Liver (tissue), 9 donors: Measurements from ENCODE around the gene ZNF335. TPM values are rescaled to one million over a fixed set of nuclear protein-coding genes. Genes with fewer than 3 reads are reported as not detected.

ENCODE experiments used
- DNase-seq: peaks from one replicate; pipeline ENCODE4 v3.0.0-alpha.2; 2017; ENCODE audit warnings: low spot score
- H3K27ac ChIP-seq, 2 donors: one replicate each; pipeline ENCODE4 v1.7.0; 2013; ENCODE audit warnings: inconsistent platforms in 2 of 2, low read length in 2 of 2, control low read depth in 1 of 2, low read depth in 1 of 2, mild to moderate bottlenecking in 1 of 2
- H3K27me3 ChIP-seq, 4 donors: one replicate each; pipeline versions ENCODE4 v1.6.1 to v1.7.0; 2013; ENCODE audit warnings: low read length in 3 of 4, inconsistent platforms in 1 of 4, mild to moderate bottlenecking in 1 of 4, moderate library complexity in 1 of 4; ENCODE audit not compliant: control insufficient read depth in 4 of 4, insufficient read depth in 4 of 4
- H3K36me3 ChIP-seq, 4 donors: one replicate each; pipeline versions ENCODE4 v1.6.1 to v1.7.0; 2013; ENCODE audit warnings: low read length in 3 of 4, mild to moderate bottlenecking in 3 of 4, low read depth in 1 of 4, moderate library complexity in 1 of 4; ENCODE audit not compliant: control insufficient read depth in 4 of 4, insufficient read depth in 3 of 4
- H3K4me1 ChIP-seq, 4 donors: one replicate each; pipeline versions ENCODE4 v1.6.1 to v1.7.0; 2013; ENCODE audit warnings: low read length in 3 of 4, mild to moderate bottlenecking in 3 of 4, moderate library complexity in 1 of 4; ENCODE audit not compliant: control insufficient read depth in 4 of 4, insufficient read depth in 4 of 4
- H3K4me3 ChIP-seq, 3 donors: one replicate each; pipeline versions ENCODE4 v1.6.1 to v1.7.0; 2013; ENCODE audit warnings: low read length in 3 of 3, control low read depth in 1 of 3, low read depth in 1 of 3, mild to moderate bottlenecking in 1 of 3
- H3K9ac ChIP-seq, 2 donors: one replicate each; pipeline ENCODE4 v1.7.0; 2013; ENCODE audit warnings: low read length in 2 of 2, mild to moderate bottlenecking in 2 of 2, moderate library complexity in 2 of 2, control low read depth in 1 of 2, low read depth in 1 of 2
- H3K9me3 ChIP-seq, 4 donors: one replicate each; pipeline versions ENCODE4 v1.6.1 to v1.7.0; 2013; ENCODE audit warnings: low read length in 3 of 4; ENCODE audit not compliant: control insufficient read depth in 4 of 4
- ATF3 ChIP-seq: IDR thresholded peaks from 2 replicates; pipeline ENCODE4 v1.6.1; 2016; ENCODE audit warnings: antibody characterized with exemption
- CTCF ChIP-seq: fragments of 150-350 bp; IDR thresholded peaks from 2 replicates; pipeline ENCODE4 v1.5.1; 2017; ENCODE audit warnings: improper control_type of control experiment, low read depth, low read length; ENCODE audit not compliant: missing input control
- EGR1 ChIP-seq, 2 donors: IDR thresholded peaks; 2 replicates each; pipeline ENCODE4 v1.6.1; 2016 to 2018; ENCODE audit warnings: antibody characterized with exemption in 2 of 2, low read depth in 2 of 2
- FOXA1 ChIP-seq: IDR thresholded peaks from 2 replicates; pipeline ENCODE4 v1.6.1; 2016; ENCODE audit warnings: antibody characterized with exemption
- FOXA2 ChIP-seq: IDR thresholded peaks from 2 replicates; pipeline ENCODE4 v1.6.1; 2016; ENCODE audit warnings: antibody characterized with exemption
- GABPA ChIP-seq, 2 donors: IDR thresholded peaks in 1 of 2; conservative IDR thresholded peaks in 1 of 2; 2 replicates each; pipeline ENCODE4 v1.6.1; 2016; ENCODE audit warnings: antibody characterized with exemption in 2 of 2, mild to moderate bottlenecking in 1 of 2, moderate library complexity in 1 of 2
- HNF4A ChIP-seq, 2 donors: conservative IDR thresholded peaks; 2 replicates each; pipeline ENCODE4 v1.6.1; 2016; ENCODE audit warnings: antibody characterized with exemption in 2 of 2, mild to moderate bottlenecking in 2 of 2
- HNF4G ChIP-seq: IDR thresholded peaks from 2 replicates; pipeline ENCODE4 v1.6.1; 2016; ENCODE audit warnings: antibody characterized with exemption
- JUND ChIP-seq, 2 donors: IDR thresholded peaks; 2 replicates each; pipeline ENCODE4 v1.6.1; 2016; ENCODE audit warnings: antibody characterized with exemption in 2 of 2
- NR2F2 ChIP-seq: IDR thresholded peaks from 2 replicates; pipeline ENCODE4 v1.6.1; 2016; ENCODE audit warnings: antibody characterized with exemption
- RAD21 ChIP-seq, 2 donors: IDR thresholded peaks; 2 replicates each; pipeline ENCODE4 v1.6.1; 2016; ENCODE audit warnings: antibody characterized with exemption in 2 of 2, mild to moderate bottlenecking in 2 of 2
- REST ChIP-seq: IDR thresholded peaks from 2 replicates; pipeline ENCODE4 v1.6.1; 2016; ENCODE audit warnings: antibody characterized with exemption, mild to moderate bottlenecking
- RXRA ChIP-seq, 2 donors: IDR thresholded peaks; 2 replicates each; pipeline ENCODE4 v1.6.1; 2017 to 2018; ENCODE audit warnings: antibody characterized with exemption in 2 of 2, mild to moderate bottlenecking in 1 of 2
- SP1 ChIP-seq: IDR thresholded peaks from 2 replicates; pipeline ENCODE4 v1.6.1; 2018; ENCODE audit warnings: antibody characterized with exemption, mild to moderate bottlenecking
- TAF1 ChIP-seq: conservative IDR thresholded peaks from 2 replicates; pipeline ENCODE4 v1.6.1; 2016; ENCODE audit warnings: antibody characterized with exemption, mild to moderate bottlenecking
- YY1 ChIP-seq: IDR thresholded peaks from 2 replicates; pipeline ENCODE4 v1.6.1; 2016; ENCODE audit warnings: antibody characterized with exemption, mild to moderate bottlenecking
- WGBS: extraction: QIAGEN DNeasy Blood & Tissue Kit; methylation state at CpG from one replicate; pipeline ENCODE4 v1.1.7; 2013; 5-methylcytosine and 5-hydroxymethylcytosine counted together
- polyA plus RNA-seq, 2 donors: library from polyadenylated mRNA; stranded (reverse) in 1 of 2; unstranded in 1 of 2; fragments of 200-250 nt in 1 of 2; fragments of >200 nt in 1 of 2; fragmentation: Nextera tagmentation in 1 of 2; extraction: Ambion mirVana in 1 of 2; gene quantifications; one replicate each; pipeline versions ENCODE4 v1.2.1 to v1.2.3, GENCODE V29; 2013 to 2015
- total RNA-seq, 2 donors: library from RNA; depleted of rRNA; stranded (reverse); fragments of >200 nt; gene quantifications; one replicate each; pipeline ENCODE4 v1.2.3, GENCODE V29; 2014
- donor health status: healthy.
- donor health status: healthy.
- donor health status: healthy.
- donor health status: healthy.
- donor health status: healthy.

Gene ZNF335
- total and polyA plus RNA-seq, 4 donors, result 3.0 to 14.6 (median 6.6) TPM

GRCh38 chr20:45917790-45918141 is 54.2 kb downstream of the ZNF335 start:
- no peaks in the 10 kb centered on the region for H3K36me3 ChIP-seq
- H3K27me3 ChIP-seq, result no peaks in the 10 kb centered on the region
- H3K27ac ChIP-seq, result peak overlapping the region; percentile 54 to 64
- H3K9ac ChIP-seq, result no peak overlapping the region
- 79% methylated on average over 5 of the region's 5 CpGs for WGBS
- TF ChIP-seq CTCF (no peak), FOXA2 (no peak), SP1 (no peak), RXRA (IDR thresholded peaks at IDR 0.05) (no peak), FOXA1 (no peak), JUND (IDR thresholded peaks at IDR 0.05) (no peak), NR2F2 (no peak), RAD21 (IDR thresholded peaks at IDR 0.05) (no peak), YY1 (no peak), TAF1 (no peak)
- H3K4me3 ChIP-seq, result no peak overlapping the region
- DNase-seq, result no peak
- H3K9me3 ChIP-seq, result no peaks in the 10 kb centered on the region
- peaks cover 0 to 16% (median 2%) of the 10 kb centered on the region in 4 donors for H3K4me1 ChIP-seq

GRCh38 chr20:45913116-45913515 is 58.9 kb downstream of the ZNF335 start:
- Histone ChIP-seq H3K4me1 (peaks cover 0 to 3% (median 1%) of the 10 kb centered on the region in 4 donors), H3K9me3 (no peaks in the 10 kb centered on the region), H3K27me3 (no peaks in the 10 kb centered on the region), H3K27ac (no peak overlapping the region), H3K9ac (no peak overlapping the region), H3K36me3 (no peaks in the 10 kb centered on the region), H3K4me3 (no peak overlapping the region)
- 66% methylated on average over 5 of the region's 5 CpGs for WGBS
- TF ChIP-seq NR2F2 (no peak), YY1 (no peak), GABPA (IDR thresholded peaks at IDR 0.05 in 1 of 2, conservative IDR thresholded peaks at IDR 0.05 in 1 of 2) (no peak), JUND (IDR thresholded peaks at IDR 0.05) (no peak), TAF1 (no peak), EGR1 (IDR thresholded peaks at IDR 0.05; ENCODE audit: low read depth in 2 of 2) (no peak), HNF4G (no peak), FOXA2 (no peak), FOXA1 (no peak), REST (no peak), SP1 (no peak), RAD21 (IDR thresholded peaks at IDR 0.05) (no peak)
- no peak for DNase-seq

- Histone ChIP-seq H3K9ac (no peak overlapping the region), H3K27me3 (no peaks in the 10 kb centered on the region), H3K4me3 (peak overlapping the region in 1 of 3 donors; percentile 38), H3K4me1 (peaks cover 0 to 3% (median 1%) of the 10 kb centered on the region in 4 donors), H3K36me3 (no peaks in the 10 kb centered on the region), H3K9me3 (no peaks in the 10 kb centered on the region), H3K27ac (peak overlapping the region in 1 of 2 donors; percentile 72)
- WGBS, result 47% methylated on average over 4 of the region's 4 CpGs
- TF ChIP-seq HNF4A (conservative IDR thresholded peaks at IDR 0.05) (no peak), CTCF (no peak), ATF3 (no peak), HNF4G (no peak)
- no peak for DNase-seq
These were observed 59.7 kb downstream of the ZNF335 start for GRCh38 chr20:45912344-45912682.
